Stimulated activated CD4-positive, alpha-beta T cell treated with anti-CD3 and anti-CD28 coated beads, Interleukin-15, amount 100 ng/mL, for 48 hours (primary cell): ENCODE data around the gene COL4A5.

Experiments used
- DNase-seq, 2 donors: peaks; one replicate each; pipeline ENCODE4 v3.0.0-alpha.2; 2020; ENCODE audit warnings: low read depth in 2 of 2

COL4A5 gene

GRCh38 chrX:108641589-108642272 lies 202.1 kb downstream of the COL4A5 start:
- no peak for DNase-seq

- no peak for DNase-seq
Observed at GRCh38 chrX:108642273-108642628, 202.6 kb downstream of the COL4A5 start.

GRCh38 chrX:108664701-108665100 lies 225.1 kb downstream of the COL4A5 start:
- DNase-seq, result no peak

GRCh38 chrX:108666101-108666500 lies 226.5 kb downstream of the COL4A5 start:
- DNase-seq, result no peak

GRCh38 chrX:108671526-108671925 lies 231.9 kb downstream of the COL4A5 start:
- no peak for DNase-seq

GRCh38 chrX:108696690-108697089 lies 257.1 kb downstream of the COL4A5 start:
- no peak for DNase-seq

GRCh38 chrX:108699368-108699767 lies 259.7 kb downstream of the COL4A5 start:
- no peak for DNase-seq

- no peak for DNase-seq
Observed at GRCh38 chrX:108701633-108702032, 262.0 kb downstream of the COL4A5 start.

GRCh38 chrX:108702530-108702929 lies 262.9 kb downstream of the COL4A5 start:
- no peak for DNase-seq

- DNase-seq, result no peak
Observed at GRCh38 chrX:108704839-108705238, 265.2 kb downstream of the COL4A5 start.

GRCh38 chrX:108712886-108713285 lies 273.2 kb downstream of the COL4A5 start:
- no peak for DNase-seq

GRCh38 chrX:108722561-108722960 lies 282.9 kb downstream of the COL4A5 start:
- DNase-seq, result no peak

- DNase-seq, result no peak
Observed at GRCh38 chrX:108726748-108727147, 287.1 kb downstream of the COL4A5 start.

- DNase-seq, result no peak
Observed at GRCh38 chrX:108731153-108731552, 291.5 kb downstream of the COL4A5 start.

- no peak for DNase-seq
Observed at GRCh38 chrX:108732630-108733321, 293.1 kb downstream of the COL4A5 start.

GRCh38 chrX:108734426-108734825 lies 294.8 kb downstream of the COL4A5 start:
- DNase-seq, result no peak

- no peak for DNase-seq
Observed at GRCh38 chrX:108735091-108735678, 295.5 kb downstream of the COL4A5 start.

GRCh38 chrX:108735679-108736508 lies 296.3 kb downstream of the COL4A5 start:
- DNase-seq, result no peak

- DNase-seq, result no peak
Observed at GRCh38 chrX:108736509-108737479, 297.2 kb downstream of the COL4A5 start, which contains the start of gene IRS4. TSS of gene IRS4 (minus strand) at chrX:108736563.

- no peak for DNase-seq
Observed at GRCh38 chrX:108737754-108738153, 298.1 kb downstream of the COL4A5 start.

GRCh38 chrX:108740299-108740774 lies 300.7 kb downstream of the COL4A5 start:
- DNase-seq, result no peak
